PC-3 (cell line): ENCODE measurements around the gene CFAP410. TPM values are rescaled to one million over a fixed set of nuclear protein-coding genes. Genes with fewer than 3 reads are reported as not detected.

Source experiments
- ATAC-seq: fragments of 200-7000 bp; cut with Tn5 transposase; 2 replicates; pipeline ENCODE4 v1.9.1; 2020; ENCODE audit warnings: mild to moderate bottlenecking, moderate library complexity
- BruUV-seq: library from RNA; stranded (reverse); fragments of 400-500 nt; replicated peaks from 2 replicates; lab custom pipeline; 2021; lab: Mats Ljungman, UMichigan
- CTCF ChIA-PET: fragments of 300-600 bp; sonication (Branson Sonifier 250); formaldehyde crosslinking; loops from one replicate; lab custom pipeline; 2022; ENCODE audit warnings: antibody characterized with exemption; lab: Charles Lee
- POLR2A ChIA-PET: fragments of 300-600 bp; sonication (Branson Sonifier 250); formaldehyde crosslinking; loops from one replicate; lab custom pipeline; 2022; ENCODE audit warnings: antibody characterized with exemption; ENCODE audit not compliant: unreplicated experiment; lab: Charles Lee
- DNase-seq: peaks from one replicate; pipeline ENCODE4 v3.0.0-alpha.2; 2015
- H2AFZ ChIP-seq: fragments of 300-600 bp; sonication (generic); 2 replicates; pipeline ENCODE4 v1.6.0; 2016; ENCODE audit warnings: antibody characterized with exemption, low read length
- H3F3A ChIP-seq: fragments of 300-600 bp; sonication (generic); one replicate; pipeline ENCODE4 v1.6.0; 2017; ENCODE audit warnings: antibody characterized with exemption, low read length, control low read depth, mild to moderate bottlenecking; ENCODE audit not compliant: unreplicated experiment
- H3K27ac ChIP-seq: fragments of 300-600 bp; sonication (generic); 2 replicates; pipeline ENCODE4 v1.5.1; 2016; ENCODE audit warnings: mild to moderate bottlenecking, low read length
- H3K27me3 ChIP-seq: fragments of 300-600 bp; sonication (generic); 2 replicates; pipeline ENCODE4 v1.6.1; 2016; ENCODE audit warnings: low read length, mixed read lengths
- H3K36me3 ChIP-seq: fragments of 300-600 bp; sonication (generic); 2 replicates; pipeline ENCODE4 v1.6.1; 2016; ENCODE audit warnings: low read depth, mixed run types, low read length, mixed read lengths
- H3K4me1 ChIP-seq: fragments of 300-600 bp; sonication (generic); 2 replicates; pipeline ENCODE4 v1.5.1; 2016; ENCODE audit warnings: low read length; ENCODE audit not compliant: insufficient read depth
- H3K4me2 ChIP-seq: fragments of 300-600 bp; sonication (generic); 2 replicates; pipeline ENCODE4 v1.6.0; 2016; ENCODE audit warnings: low read length
- H3K4me3 ChIP-seq: fragments of 300-600 bp; sonication (generic); 2 replicates; pipeline ENCODE4 v1.5.1; 2016; ENCODE audit warnings: mild to moderate bottlenecking, low read length, mixed read lengths
- H3K79me2 ChIP-seq: fragments of 300-600 bp; sonication (generic); 2 replicates; pipeline ENCODE4 v1.6.1; 2017; ENCODE audit warnings: low read length, mixed read lengths
- H3K9ac ChIP-seq: fragments of 300-600 bp; sonication (generic); 2 replicates; pipeline ENCODE4 v1.6.0; 2016; ENCODE audit warnings: mild to moderate bottlenecking, low read length
- H3K9me2 ChIP-seq: fragments of 300-600 bp; sonication (generic); replicated peaks from 2 replicates; pipeline ENCODE4 v1.6.1; 2016; ENCODE audit warnings: mixed run types, low read length, mixed read lengths
- H3K9me3 ChIP-seq: fragments of 300-600 bp; sonication (generic); 2 replicates; pipeline ENCODE4 v1.6.1; 2016; ENCODE audit warnings: low read length, mixed read lengths
- H4K20me1 ChIP-seq: fragments of 300-600 bp; sonication (generic); 2 replicates; pipeline ENCODE4 v1.6.1; 2016; ENCODE audit warnings: low read length, mixed read lengths
- CTCF ChIP-seq: fragments of 300-600 bp; sonication (generic); conservative IDR thresholded peaks from 2 replicates; pipeline ENCODE4 v1.5.1; 2017; ENCODE audit warnings: antibody characterized with exemption, low read depth, mild to moderate bottlenecking, low read length
- EZH2 ChIP-seq: fragments of 300-600 bp; sonication (generic); IDR thresholded peaks from one replicate; pipeline ENCODE4 v1.6.1; 2017; ENCODE audit warnings: antibody characterized with exemption, mild to moderate bottlenecking, low read length; ENCODE audit not compliant: unreplicated experiment
- EZH2phosphoT487 ChIP-seq: fragments of 300-600 bp; sonication (generic); IDR thresholded peaks from 2 replicates; pipeline ENCODE4 v1.6.1; 2018; ENCODE audit warnings: mild to moderate bottlenecking, antibody characterized with exemption, low read length, borderline replicate concordance
- intact Hi-C: fragments of 100-400 bp; cut with micrococcal nuclease; formaldehyde crosslinking; loops from 2 replicates; pipeline ENCODE4 v1.9.0; 2023
- total RNA-seq: library from RNA; depleted of rRNA; stranded (reverse); fragments of >200 nt; gene quantifications from 2 replicates; pipeline ENCODE4 v1.2.3, GENCODE V29; 2014

CFAP410 gene
- total RNA-seq, 1 experiment from 2014 or later, result 18.4 TPM

DNA sequence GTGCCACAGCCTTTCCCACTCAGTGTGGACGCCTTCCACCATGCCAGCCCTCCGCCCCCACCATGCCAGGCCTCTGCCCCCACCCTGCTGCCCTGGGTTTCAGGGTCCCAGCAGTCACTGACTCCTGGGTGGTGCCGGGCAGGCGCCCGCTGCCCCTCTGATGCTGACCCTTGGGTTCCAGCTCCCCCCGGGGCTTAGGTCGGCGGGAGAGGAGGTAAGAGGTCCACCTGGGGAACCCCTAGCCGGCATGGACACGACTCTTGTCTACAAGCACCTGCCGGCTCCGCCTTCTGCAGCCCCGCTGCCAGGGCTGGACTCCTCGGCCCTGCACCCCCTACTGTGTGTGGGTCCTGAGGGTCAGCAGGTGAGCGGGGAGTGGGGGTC is 46.4 kb downstream of the CFAP410 start:
- Histone ChIP-seq H3K27ac (no peak overlapping the region), H2AFZ (no peak overlapping the region), H3K4me2 (no peak overlapping the region), H3K36me3 (no peaks in the 10 kb centered on the region), H3K4me3 (no peak overlapping the region), H3K9ac (no peak overlapping the region), H3K27me3 (no peaks in the 10 kb centered on the region), H4K20me1 (no peaks in the 10 kb centered on the region), H3K79me2 (no peaks in the 10 kb centered on the region), H3F3A (no peaks in the 10 kb centered on the region), H3K9me2 (no peaks in the 10 kb centered on the region), H3K9me3 (no peaks in the 10 kb centered on the region), H3K4me1 (peaks cover 5% of the 10 kb centered on the region; the same call in 1 of the 2 replicates)
- TF ChIP-seq EZH2phosphoT487, result no peak
- TF ChIP-seq CTCF, result no peak
- no peak for TF ChIP-seq EZH2
- no peak for DNase-seq
- no peak for ATAC-seq
- intact Hi-C loops, result no loop called here
- CTCF ChIA-PET, result no interaction called here
- POLR2A ChIA-PET, result no interaction called here
- no TSS peak for BruUV-seq

DNA sequence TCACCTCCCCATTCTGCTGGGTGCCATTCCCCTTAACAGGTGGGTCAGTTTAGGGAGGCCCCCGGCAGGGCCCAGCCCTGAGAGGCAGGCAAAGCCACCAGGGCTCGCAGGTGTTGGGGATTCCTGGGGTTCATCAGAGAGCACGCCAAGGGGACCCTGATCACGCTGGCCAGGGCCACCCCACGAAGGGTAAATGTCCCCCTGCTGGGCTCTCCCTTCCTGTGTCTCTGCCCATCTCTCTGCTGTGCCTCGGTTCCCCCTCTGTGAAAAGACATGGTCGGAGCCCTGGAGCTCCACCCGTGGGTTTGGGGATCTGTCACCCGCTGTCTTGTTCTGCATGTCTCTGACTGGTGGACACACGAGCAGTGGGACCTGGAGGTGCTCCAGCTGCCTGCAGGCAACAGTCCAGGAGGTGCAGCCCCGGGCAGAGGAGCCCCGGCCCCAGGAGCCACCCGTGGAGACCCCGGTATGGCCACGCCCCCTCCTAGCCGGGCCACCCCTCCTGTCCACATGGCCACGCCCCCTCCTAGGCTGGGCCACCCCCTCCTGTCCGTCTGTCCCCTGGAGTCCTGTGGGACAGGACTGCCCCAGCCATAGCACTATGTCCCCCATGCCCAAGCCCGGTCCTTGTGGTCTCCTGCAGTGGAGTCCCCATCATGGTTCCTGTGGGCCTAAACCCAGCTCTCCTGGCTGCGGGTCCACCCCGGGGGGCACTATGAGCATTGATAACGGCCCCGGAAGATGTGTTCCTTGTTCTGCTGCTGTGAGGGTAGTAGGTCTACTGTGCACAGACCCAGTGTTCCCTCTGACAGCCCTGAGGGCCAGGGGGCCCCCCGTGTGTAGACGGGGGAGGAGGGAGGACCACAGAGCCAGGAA is 47.0 kb downstream of the CFAP410 start:
- Histone ChIP-seq H2AFZ (no peak overlapping the region), H3K9me2 (no peaks in the 10 kb centered on the region), H3K9me3 (no peaks in the 10 kb centered on the region), H3K9ac (no peak overlapping the region), H3K27ac (no peak overlapping the region), H3K36me3 (no peaks in the 10 kb centered on the region), H3K4me3 (no peak overlapping the region), H3K4me1 (0 out of 2 replicates have a peak, but pooled peaks cover under 1% of the 10 kb centered on the region), H3K4me2 (no peak overlapping the region), H3K27me3 (no peaks in the 10 kb centered on the region), H3K79me2 (no peaks in the 10 kb centered on the region), H3F3A (no peaks in the 10 kb centered on the region), H4K20me1 (no peaks in the 10 kb centered on the region)
- CTCF ChIA-PET, result no interaction called here
- BruUV-seq, result no TSS peak
- TF ChIP-seq CTCF (no peak), EZH2 (no peak), EZH2phosphoT487 (no peak)
- DNase-seq (no peak), ATAC-seq (no peak)
- POLR2A ChIA-PET, result no interaction called here
- intact Hi-C loops, result no loop called here
